ENCODE results near the gene SORL1.

GRCh38 chr11:121482231-121483129 lies 30.4 kb downstream of the SORL1 start:
- TF ChIP-seq EZH2 (IDR thresholded peaks at IDR 0.05; ENCODE audit: insufficient read depth, poor library complexity, severe bottlenecking) (no peak), EZH2phosphoT487 (IDR thresholded peaks at IDR 0.05; ENCODE audit: insufficient read depth, low read depth) (no peak)

Measured in GM23248 (cell line).